Activated T-helper 9 cell treated with anti-CD3 and anti-CD28 coated beads, Interleukin-2, amount 50 U/mL, for 16 hours (primary cell): ENCODE data around the gene KCND2.
"Not testable (repeated sequence)": the region's sequence is repeated elsewhere in the genome, so short reads cannot be mapped to it uniquely, and the experiment has no call there.

Source experiments
- DNase-seq: peaks from one replicate; pipeline ENCODE4 v3.0.0-alpha.2; 2020; ENCODE audit warnings: low read depth

Gene KCND2

GRCh38 chr7:120502132-120502531 lies 229.2 kb downstream of the KCND2 start:
- DNase-seq: no peak

DNA sequence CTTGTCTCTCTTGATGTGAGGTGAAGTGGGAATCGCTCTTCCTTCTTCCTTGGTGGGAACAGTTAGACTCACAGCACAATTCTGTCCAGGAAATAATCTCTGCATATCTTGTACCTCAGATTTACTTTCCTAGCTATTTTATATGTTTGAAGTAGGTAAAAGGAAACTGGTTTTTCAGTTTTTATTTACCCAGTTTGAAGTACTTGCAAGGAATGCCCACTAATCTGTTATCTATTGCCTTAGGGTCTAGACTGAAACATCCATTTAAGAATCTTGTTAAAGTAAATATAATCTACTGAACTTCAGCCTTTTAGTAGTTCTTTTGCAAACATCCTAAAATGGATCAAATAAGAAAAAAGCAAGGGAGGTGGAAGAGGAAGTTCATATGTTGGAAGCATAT lies 229.8 kb downstream of the KCND2 start:
- DNase-seq: no peak

GRCh38 chr7:120504386-120504785 lies 231.4 kb downstream of the KCND2 start:
- no peak for DNase-seq

DNA sequence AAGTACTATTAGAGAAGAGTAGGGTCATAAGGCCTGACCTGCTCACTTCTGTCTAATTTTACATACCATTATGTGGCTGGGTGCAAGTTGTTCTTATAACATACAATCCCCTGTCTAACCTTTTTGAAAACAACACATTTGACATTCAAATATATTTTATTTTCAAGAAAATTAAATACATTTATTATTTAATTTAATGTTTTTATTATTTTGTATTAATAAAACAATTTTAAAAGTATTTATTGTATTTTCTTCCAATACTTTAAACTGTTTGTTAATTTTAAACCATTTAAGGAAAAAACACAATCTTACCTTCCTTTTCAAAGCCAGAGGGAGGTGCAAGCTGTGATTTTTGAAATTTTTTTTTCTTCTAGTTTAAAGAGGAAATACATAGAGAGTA lies 232.8 kb downstream of the KCND2 start:
- no peak for DNase-seq

GRCh38 chr7:120512701-120513100 lies 239.7 kb downstream of the KCND2 start:
- DNase-seq: no peak

DNA sequence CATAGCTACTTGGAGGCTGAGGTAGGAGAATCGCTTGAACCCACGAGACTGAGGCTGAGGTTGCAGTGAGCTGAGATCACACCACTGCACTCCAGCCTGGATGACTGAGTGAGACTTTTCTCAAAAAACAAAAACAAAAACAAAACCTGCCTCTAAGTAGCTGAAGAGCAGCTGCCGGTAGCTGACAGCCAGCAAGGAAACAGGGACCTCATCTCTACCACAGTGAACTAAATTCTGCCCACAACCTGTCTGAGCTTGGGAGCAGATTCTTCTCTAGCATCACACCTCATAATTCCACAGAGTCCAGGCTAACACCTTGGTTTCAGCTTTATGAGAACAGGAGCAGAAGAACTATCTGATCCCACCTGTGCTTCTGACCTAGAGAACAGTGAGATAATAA lies 246.2 kb downstream of the KCND2 start:
- no peak for DNase-seq

DNA sequence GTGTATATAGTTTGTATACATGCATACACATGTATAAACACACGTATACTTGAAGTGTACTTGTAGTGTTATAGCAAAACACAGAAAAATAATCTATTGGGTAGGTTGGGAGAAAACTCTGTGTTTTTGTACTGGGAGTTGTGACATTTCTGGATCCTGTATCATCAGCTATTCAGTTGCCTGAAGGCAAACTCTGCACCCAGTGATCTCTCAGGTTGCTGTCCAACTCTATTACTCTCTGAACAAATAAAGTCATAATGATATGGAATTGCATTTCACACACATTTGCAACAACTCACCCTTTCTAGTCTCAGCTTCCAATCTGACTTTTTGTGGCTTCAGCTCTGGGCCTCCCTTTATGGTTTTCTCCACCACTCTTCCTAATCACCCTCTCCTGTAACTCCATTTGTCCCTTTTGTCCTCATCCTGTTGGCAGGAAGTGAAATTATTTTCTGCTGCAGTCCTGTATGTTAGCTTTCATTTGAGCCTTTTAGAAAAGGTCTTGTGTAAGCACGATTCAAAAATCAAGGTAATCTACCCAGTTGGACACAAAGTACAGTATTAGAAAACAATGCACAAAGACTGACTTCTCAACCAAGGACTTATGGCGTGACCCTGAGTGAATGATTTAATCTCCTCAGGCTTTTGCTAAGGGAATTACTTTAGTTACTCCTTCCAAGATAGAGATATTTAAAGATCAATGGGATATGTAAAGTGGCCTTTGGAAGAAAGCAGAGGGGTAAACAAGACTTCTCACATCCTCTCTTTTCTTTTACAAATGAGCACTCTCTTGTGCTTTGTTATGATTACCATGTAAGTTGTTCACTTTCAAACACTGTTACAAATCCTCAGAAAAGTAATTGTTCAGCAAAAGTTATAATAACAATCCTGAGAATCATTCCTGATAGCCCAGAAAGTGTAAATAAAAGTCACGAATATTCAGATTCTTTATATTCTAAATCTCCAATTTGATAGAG lies 249.1 kb downstream of the KCND2 start:
- no peak for DNase-seq

- DNase-seq: no peak
Measured at GRCh38 chr7:120523985-120524384, 251.0 kb downstream of the KCND2 start.

- no peak for DNase-seq
Measured at GRCh38 chr7:120526902-120527509, 254.0 kb downstream of the KCND2 start.

DNA sequence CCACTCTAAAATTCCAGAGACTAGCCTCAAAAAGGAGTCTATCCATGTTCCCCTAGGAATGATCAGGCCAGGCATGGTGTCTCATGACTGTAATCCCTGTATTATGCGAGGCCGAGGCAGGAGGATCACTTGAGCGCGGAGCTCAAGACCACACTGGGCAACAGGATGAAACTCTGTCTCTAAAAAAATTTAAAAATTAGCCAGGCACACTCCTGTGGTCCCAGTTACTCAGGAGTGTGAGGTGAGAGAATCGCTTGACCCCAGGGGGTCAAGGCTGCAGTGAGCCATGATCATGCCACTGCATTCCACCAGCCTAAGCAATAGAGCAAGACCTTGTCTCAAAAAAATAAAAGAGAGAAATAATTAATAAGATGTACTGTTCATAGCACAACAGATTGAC lies 256.8 kb downstream of the KCND2 start:
- no peak for DNase-seq

- no peak for DNase-seq
Measured at GRCh38 chr7:120538335-120538734, 265.4 kb downstream of the KCND2 start.

DNA sequence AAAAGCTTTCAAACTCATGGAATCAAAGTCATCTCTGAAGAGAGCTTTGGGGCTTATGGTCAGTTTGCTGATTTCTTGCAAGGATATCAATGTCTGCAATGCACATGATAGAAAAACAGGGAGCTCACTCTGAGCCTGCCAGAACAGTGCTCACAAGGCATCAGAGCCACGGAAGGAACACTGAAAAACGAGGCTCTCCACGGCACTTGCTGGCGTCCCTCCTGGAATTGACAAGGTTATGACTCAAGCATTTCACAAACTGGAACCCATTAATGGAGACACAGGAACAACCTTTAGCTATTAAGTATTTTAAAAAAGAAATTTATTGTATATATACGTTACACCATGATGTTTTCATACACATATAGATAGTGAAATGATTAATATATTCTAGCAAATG lies 266.3 kb downstream of the KCND2 start:
- DNase-seq: no peak

- no peak for DNase-seq
Measured at GRCh38 chr7:120547605-120548004, 274.6 kb downstream of the KCND2 start.

DNA sequence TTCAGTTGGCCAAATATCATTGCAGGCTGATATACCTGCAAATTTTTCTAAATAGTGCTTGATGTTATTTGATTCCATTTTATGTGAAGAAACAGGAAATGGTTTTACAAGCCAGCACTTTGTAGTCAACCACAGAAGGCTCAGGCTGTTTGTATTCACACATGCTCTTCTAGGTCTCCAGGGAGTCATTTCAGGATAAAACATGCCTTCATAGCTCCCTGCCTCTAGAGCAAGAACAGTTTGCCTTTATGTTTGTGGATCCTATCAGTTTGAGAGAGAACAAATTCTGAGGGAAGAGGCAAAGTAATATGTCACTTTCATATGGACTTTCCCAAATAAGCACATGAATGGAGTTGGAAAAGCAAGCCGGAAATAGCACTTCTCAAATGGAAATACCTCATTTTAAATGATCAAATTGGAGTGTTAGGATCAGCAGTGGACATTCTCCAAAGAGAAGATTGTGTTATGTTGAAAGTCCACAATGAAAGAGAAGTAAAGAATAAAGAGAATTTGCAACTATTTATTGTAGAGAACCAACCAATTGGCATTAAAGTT lies 277.6 kb downstream of the KCND2 start:
- DNase-seq: no peak

DNA sequence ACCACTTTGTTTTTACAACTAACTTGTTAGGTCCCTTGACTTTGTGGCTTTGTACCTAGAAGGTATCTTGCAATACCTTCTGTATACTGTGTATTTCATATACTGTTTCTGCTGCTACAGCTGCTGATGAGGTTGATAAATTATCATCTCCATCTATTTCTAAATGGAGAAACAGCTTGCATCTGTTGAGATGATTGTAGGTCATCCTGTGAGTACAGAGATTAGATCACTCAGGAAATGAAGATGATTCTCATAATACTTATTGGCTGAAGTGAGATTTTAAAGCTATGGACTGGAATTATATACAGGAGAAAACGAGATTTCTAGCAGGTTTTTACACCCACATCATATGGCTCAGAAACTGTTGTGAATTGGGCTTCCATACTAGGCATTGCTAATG lies 280.5 kb downstream of the KCND2 start:
- no peak for DNase-seq

DNA sequence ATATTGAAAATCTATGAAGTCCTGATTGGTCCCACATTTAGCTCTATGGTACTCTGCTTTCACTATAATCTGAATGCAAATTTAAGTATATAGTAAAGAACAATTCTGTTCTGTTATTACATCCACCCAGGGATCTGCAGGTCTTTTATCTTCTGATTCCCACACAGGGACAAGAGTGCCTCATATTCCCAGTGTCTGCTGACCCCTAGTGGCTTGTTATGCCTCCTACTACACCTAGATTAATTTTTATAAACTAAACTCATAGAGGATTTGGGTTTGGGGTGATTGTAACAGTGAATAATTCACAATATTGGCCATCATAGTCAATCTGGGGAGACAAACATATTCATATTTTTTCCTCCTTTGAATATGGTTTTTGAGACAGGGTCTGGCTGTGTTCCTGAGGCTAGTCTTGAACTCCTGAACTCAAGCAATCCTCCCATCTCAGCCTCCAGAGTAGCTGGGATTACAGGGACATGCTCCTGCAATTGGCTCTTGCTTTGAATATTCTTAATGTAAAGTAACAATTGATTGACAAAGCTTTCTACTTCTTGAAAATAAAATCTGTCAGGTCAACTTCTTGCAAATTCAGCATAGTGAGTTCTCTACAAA lies 282.1 kb downstream of the KCND2 start:
- DNase-seq: no peak

DNA sequence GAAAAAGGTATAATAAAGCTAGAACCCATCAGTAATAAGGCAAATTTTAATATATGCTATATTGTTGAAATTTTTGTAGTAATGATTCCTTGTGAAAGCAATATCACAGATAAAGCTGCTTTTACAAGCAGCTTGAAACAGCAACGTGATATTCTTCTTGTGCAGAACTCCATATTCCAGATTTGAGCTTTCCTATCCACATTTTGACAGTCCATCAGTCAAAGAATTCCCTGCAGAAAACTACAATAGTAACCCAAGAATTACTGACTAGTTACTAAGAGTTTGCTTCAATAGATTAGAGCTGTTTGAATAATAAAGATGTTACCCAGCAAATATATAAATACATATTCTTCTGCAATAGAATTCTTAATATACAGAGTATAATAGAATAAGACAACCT lies 291.2 kb downstream of the KCND2 start:
- no peak for DNase-seq

DNA sequence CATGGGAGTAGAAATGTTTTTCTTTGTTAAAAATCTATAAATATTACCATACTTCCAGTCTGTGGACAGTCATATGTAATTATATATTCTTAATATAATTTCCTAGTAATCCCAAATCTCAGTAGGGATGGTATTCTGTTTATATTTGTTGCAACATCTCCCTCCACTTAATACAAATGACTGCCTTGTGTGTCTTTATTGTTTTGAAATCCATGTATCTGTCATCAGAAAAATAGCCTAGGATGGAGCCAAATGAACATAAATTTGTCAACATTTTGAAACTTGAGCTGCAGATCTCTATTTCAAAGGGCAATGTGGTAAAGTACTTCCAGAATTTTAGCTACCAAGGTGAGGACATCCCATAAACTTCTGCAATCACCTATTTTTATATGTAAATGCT lies 294.2 kb downstream of the KCND2 start:
- DNase-seq: no peak

GRCh38 chr7:120578657-120579056 lies 305.7 kb downstream of the KCND2 start:
- not testable (repeated sequence) for DNase-seq

DNA sequence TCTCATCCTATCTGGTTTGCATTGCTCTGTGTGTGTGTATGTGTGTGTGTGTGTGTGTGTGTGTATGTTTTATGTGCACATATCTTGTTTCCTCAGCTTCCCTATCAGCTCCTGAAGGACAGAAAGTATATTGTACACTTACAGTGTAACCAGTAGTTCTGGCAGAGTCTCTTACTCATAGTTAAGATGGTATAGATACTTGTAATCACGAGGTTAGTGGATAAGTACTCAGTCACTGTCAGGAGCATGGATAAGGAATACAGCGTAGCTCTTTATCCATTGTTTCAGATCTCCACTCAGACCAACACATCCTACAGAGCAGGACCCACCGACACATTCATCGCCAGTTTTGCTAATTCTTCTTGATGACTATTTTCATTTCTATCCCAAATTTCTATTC lies 309.9 kb downstream of the KCND2 start:
- no peak for DNase-seq

- no peak for DNase-seq
Measured at GRCh38 chr7:120583899-120584586, 311.1 kb downstream of the KCND2 start.

DNA sequence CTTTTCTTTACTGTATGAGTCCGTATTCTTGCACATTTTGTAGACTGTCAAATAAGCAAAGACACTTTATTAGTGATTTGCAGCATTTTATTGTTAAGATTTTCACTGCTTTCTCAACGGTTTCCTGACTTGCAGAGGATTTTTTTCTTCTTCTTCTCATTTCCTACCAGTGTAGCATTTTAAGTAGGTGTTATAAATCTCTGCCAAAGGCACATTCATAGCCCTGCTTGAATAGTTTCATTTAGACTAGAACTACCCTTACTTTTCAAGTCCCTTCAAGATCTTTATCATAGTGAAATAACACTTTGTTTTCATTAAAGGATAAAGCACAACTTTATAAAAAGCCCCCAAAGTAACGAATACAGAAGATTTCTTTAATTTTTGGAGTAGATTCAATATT lies 313.6 kb downstream of the KCND2 start:
- no peak for DNase-seq
